ENCODE results near the gene RFC1.
"Not testable (repeated sequence)": the region's sequence is repeated elsewhere in the genome, so short reads cannot be mapped to it uniquely, and the experiment has no call there.

DNA sequence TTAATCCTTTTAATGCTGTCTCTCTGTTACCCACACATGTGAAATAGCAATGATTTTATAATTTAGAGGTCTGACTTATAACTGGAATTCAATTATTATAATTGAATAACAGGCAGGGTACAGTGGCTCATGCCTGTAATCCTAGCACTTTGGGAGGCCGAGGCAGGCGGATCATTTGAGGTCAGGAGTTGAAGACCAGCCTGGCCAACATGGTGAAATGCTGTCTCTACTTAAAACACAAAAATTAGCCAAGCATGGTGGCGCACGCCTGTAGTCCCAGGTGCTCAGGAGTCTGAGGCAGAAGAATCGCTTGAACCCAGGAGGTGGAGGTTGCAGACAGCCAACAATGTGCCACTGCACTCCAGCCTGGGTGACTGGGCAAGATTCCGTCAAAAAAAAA lies 88.5 kb downstream of the RFC1 start:
- TF ChIP-seq CTCF, POLR2A (IDR thresholded peaks at IDR 0.05): not testable (repeated sequence)
